A673 (cell line): ENCODE results near the gene TMEM176A.

Experiments
- CTCF ChIP-seq: fragments of 300-800, 200-600 bp; sonication (generic); conservative IDR thresholded peaks from 2 replicates; pipeline ENCODE4 v1.5.1; 2017; ENCODE audit warnings: low read depth, mild to moderate bottlenecking, antibody characterized with exemption, low read length, moderate library complexity, mixed read lengths
- EZH2 ChIP-seq: fragments of 200-600 bp; sonication (generic); IDR thresholded peaks from 2 replicates; pipeline ENCODE4 v1.6.1; 2017; ENCODE audit warnings: borderline replicate concordance, low read depth, mild to moderate bottlenecking, mixed read lengths, antibody characterized with exemption, low read length; ENCODE audit not compliant: poor library complexity, severe bottlenecking

- TF ChIP-seq EZH2 = no peak
- TF ChIP-seq CTCF = no peak
Observed at GRCh38 chr7:150823484-150824126, 23.0 kb downstream of the TMEM176A start.
